ENCODE data around the gene C1orf198.

The C1orf198 gene

DNA sequence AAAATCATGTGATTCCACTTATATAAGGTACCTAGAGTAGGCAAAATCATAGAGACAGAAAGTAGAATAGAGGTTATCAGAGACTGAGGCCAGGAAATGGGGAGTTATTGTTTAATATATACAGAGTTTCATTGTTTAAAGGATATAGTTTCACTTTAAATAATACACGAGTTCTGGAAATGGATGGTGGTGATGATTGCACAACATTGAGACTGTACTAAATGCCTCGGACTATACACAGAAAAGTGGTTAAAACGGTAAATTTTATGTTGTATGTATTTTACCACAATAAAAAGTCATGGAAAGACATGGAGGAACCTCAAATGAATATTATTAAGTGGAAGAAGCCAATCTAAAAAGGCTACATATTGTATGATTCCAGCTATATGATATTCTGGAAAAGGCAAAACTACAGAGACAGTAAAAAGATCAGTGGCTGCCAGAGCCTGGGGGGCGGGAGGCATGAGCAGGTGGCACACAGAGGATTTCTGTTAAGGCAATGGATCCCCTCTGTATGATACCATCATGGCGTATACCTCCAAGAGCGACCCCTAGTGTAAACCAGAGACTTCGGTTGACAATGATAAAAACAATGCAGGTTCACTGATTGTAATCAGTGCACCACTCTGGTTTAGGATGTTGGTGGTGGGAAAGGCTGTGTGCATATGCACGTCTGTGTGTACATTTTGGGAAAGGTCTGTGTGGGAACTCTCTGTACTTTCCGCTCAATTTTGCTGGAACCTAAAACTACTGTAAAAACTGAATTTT is 7.5 kb downstream of the C1orf198 start:
- no peak for DNase-seq (ENCODE audit: low read depth)

GRCh38 chr1:230858918-230859729 is 9.2 kb downstream of the C1orf198 start:
- peak; percentile 96 for DNase-seq (ENCODE audit: low read depth)

DNA sequence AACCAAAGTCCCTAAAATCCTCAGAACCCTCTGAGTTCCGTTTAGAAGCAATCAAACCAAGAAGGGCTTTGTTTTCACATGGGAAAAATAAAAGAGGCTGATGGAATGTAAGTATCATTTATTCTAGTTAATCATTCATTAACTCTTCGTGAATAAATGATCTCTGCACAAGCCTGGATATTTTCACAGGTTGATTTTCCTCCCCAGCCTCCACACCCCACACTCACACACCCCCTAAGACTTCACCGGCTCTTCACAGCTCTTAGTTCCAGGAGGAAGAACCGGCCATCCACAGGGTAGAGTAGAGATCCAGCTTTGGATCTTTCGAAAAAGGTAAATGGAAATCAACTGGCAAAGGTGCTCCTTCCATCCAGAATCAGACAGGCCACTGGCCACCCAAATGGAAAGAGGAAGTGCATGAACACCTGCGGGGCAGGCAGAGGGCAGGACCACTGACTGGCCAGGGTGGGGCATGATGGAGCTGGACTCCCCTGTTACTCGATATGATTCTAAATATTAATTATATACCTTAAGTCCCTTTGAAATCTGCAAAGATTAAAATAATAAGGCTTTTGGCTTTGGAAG is 10.0 kb downstream of the C1orf198 start:
- DNase-seq (ENCODE audit: low read depth), result no peak

DNA sequence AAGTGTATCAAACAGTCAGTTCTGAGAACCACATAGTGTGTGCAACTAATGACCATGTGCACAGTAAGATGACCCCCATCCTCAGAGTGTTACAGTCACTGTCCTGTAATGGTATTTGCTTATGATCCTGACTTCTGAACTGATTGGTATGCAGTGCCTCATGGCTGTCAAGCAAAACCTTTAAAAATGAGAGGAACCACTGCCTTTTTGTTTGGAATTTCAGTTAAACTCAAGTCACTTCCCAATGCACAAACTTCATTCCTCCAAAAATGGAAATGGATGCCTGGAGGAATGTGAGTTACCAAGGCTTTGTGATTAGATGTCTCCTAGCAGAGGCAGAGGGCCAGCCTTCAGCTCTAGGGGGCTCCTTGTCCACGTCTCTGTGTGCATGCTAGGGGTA is 10.5 kb downstream of the C1orf198 start:
- DNase-seq (ENCODE audit: low read depth), result peak; percentile 95

DNA sequence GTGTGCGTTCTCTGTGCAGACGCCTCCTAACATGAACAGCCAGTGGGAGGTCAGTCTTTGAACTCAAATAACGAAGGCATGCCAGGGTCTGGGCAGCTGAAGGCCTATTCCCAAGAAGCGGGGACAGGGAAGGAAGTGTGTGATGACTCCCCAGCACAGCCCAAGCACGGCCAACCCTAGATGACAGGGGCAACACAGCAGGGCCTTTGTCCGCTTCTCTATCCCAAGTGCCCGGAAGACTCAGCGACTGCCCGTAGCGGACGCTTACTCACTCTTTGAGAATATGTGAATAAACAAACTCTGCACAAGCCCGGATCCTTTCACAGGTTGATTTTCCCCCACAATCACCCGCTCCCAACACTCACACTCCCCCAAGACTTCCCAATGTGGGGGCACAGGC is 11.2 kb downstream of the C1orf198 start:
- peak; percentile 69 for DNase-seq (ENCODE audit: low read depth)

GRCh38 chr1:230855886-230856285 is 12.4 kb downstream of the C1orf198 start:
- DNase-seq (ENCODE audit: low read depth), result no peak

DNA sequence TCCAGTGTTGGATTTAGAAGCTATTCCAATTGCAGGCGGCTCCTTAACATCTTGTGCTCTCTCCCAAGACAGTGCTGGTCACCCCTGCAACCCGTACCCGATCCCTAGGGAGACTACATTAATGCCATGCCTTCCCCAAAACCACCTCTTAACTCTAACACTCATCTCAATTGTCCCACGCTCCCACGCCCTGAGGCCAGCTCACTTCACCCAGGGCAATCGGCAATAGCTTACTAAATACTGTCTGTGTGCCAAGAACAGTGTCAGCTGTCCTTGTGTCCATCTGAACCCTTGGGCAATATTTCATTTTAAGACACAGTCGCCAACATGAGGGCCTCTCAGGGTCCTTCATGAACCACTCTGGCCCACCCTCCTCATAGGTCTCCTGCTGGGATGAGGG is 13.9 kb downstream of the C1orf198 start:
- DNase-seq (ENCODE audit: low read depth), result no peak

- DNase-seq (ENCODE audit: low read depth), result no peak
These were observed 14.6 kb downstream of the C1orf198 start for GRCh38 chr1:230853731-230854130.

- no peak for DNase-seq (ENCODE audit: low read depth)
These were observed 15.4 kb downstream of the C1orf198 start for GRCh38 chr1:230852959-230853358.

DNA sequence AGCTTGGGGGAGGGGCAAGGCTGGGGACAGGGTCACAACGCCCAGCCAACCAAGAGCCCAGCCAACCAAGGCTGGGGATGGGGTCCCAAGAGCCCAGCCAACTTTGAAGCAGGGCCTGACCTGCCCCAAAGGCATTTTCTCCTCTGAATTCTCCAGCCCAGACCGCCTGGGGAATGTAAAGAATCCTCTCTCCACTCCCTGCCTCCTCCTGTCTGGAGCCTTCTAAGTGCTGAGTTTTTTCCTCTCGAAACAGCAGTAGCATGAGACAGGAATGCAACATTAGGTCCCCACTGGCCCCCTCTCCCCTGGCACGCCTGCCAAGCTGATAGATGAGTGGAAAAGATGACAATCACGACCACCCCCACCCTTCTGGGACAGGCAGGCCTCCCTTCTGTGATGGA is 17.0 kb downstream of the C1orf198 start:
- peak; percentile 93 for DNase-seq (ENCODE audit: low read depth)

GRCh38 chr1:230850547-230850946 is 17.8 kb downstream of the C1orf198 start:
- no peak for DNase-seq (ENCODE audit: low read depth)

GRCh38 chr1:230849451-230850224 is 18.7 kb downstream of the C1orf198 start:
- peak; percentile 99 for DNase-seq (ENCODE audit: low read depth)

- no peak for DNase-seq (ENCODE audit: low read depth)
These were observed 20.1 kb downstream of the C1orf198 start for GRCh38 chr1:230848235-230848634.

DNA sequence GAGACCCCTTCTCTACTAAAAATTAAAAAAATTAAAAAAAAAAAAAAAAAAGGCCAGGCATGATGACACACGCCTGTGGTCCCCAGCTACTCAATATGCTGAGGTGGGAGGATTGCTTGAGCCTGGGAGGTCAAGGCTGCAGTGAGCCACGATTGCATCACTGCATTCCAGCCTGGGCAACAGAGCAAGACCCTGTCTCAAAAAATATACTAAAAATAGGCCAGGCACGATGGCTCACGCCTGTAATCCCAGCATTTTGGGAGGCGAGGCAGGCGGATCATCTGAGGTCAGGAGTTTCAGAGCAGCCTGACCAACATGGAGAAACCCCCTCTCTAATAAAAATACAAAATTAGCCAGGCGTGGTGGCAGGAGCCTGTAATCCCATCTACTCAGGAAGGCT is 23.1 kb downstream of the C1orf198 start:
- peak; percentile 81 for DNase-seq (ENCODE audit: low read depth)

DNA sequence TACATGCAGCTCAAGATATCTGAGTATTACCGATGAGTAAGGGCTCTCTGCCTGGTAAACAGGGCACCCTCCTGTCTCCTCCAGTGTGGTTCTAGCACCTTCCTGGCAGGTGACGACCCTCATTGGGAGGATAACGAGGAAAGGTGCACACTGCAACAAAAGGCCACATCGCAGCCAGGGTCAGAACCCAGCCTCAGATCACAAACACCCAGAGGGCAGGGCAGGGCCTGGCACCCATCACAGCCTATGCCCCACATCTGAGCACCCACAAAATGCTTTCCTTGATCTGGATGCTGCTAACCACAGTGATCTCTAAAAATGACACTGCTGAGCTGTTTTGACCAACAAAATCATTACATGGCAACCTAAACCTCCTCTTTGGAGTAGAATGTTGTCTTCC is 23.8 kb downstream of the C1orf198 start:
- DNase-seq (ENCODE audit: low read depth), result no peak

DNA sequence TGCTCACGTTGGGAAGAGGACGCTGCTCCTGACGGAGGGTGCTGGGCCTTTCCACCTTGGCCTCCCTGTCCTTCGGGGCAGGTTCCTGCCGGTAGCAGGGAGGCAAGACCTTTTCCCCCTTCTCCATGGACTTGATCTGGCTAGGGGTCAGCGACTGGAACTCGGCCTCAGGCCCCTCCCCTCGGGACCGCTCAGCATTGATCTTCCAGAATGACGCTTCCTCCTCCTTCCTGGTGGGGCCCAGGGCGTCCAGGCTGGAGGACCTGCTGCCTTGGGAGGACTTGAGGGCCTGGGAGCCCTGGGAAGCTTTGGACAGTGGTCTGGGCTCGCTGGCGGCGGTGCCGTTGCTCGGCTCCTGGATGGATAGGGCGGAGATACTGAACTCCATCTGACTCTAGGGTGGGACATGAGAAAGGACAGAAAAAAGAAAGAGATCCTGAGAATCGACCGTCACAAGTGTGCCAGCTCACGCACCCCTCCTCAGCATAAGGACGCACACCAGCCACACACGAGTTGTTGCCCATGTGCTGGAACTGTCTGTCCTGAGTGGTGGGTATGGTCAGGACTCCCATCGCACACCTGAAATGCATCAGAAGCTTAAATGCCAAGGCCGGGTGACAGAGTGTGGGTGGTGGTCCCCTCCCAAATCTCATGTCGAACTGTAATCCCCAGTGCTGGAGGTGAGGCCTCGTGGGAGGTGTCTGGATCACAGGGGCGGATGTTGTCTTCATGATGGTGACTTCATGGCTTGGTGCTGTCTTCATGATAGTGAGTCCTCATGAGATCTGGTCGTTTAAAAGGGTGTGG is 24.6 kb downstream of the C1orf198 start:
- DNase-seq (ENCODE audit: low read depth), result no peak

- no peak for DNase-seq (ENCODE audit: low read depth)
These were observed 25.5 kb downstream of the C1orf198 start for GRCh38 chr1:230842801-230843200.

DNA sequence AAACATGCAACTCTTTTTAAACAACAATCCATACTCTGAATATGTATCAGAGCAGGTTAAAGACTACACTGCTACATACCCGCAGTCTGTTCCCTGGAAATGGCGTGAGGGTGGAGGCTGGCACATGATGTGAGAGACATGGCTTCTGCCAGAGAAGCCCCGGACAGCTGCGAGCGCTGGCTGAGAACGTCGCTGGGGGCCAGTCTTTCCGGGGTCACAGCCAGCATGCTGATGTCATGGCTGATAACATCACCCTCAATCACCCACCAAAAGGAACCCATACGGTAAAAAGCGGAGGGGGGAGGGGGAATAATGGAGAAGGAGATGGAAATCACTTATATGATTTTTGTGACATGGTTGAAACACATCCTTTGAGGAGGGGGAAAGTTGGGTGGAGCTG is 29.1 kb downstream of the C1orf198 start:
- no peak for DNase-seq (ENCODE audit: low read depth)

GRCh38 chr1:230836793-230837192 is 31.5 kb downstream of the C1orf198 start:
- DNase-seq (ENCODE audit: low read depth), result no peak

- DNase-seq (ENCODE audit: low read depth), result no peak
These were observed 32.0 kb downstream of the C1orf198 start for GRCh38 chr1:230836347-230836746.

GRCh38 chr1:230834292-230834691 is 34.0 kb downstream of the C1orf198 start:
- DNase-seq (ENCODE audit: low read depth), result no peak

Measured in EH (cell line).